Measurements from ENCODE around the gene SSC5D. TPM values are rescaled to one million over a fixed set of nuclear protein-coding genes. Genes with fewer than 3 reads are reported as not detected.

Gene SSC5D
- total RNA-seq, 1 donor from 2014 or later, result 0.81 TPM

DNA sequence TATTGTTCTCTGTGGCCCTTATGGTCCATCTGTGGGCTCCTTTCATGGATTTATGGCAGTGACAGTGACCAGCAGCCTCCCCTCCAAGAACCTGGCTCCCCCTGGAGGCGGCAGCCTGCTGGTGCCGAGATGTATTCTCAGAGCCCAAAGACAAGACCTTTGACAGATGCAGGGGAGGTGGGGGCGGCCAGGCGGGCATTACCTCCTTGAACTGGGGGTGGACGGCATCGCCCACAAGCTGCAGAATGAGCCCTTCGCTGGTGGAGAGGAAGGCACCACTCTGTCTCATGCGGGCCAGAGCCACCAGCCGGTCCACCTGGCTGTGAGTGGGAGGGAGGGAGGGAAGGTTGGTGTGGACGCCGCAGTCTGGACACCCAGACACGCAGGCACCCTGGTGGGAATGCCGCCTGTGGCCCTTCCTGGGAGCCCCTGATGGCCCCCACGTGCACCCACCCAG is 33.4 kb upstream of the SSC5D start:
- no peak for DNase-seq (ENCODE audit: low spot score)
- peak; percentile 24 for ATAC-seq

DNA sequence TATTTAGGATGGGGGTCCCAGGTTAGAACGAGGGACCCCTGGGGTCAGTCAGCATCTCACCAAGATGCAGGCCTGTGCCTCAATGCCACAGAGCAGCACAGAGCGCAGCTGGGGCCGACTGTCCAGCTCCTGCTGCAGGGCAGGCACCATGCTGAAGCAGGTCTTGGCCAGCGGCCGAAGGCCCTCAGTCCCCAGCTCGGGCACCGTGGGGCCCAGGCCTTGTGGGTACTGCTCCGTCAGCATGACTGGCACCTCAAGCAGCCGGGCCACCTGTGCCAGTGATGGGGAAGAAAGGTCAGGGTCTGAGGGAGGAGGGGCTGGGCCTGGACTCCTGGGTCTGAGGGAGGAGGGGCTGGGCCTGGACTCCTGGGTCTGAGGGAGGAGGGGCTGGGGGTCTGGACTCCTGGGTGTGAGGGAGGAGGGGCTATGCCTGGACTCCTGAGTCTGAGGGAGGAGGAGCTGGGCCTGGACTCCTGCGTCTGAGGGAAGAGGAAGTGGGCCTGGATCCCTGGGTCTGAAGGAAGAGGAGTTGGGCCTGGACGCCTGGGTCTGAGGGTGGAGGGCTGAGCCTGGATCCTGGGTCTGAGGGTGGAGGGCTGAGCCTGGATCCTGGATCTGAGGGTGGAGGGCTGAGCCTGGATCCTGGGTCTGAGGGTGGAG is 32.5 kb upstream of the SSC5D start:
- ATAC-seq (no peak), DNase-seq (ENCODE audit: low spot score) (no peak)

DNA sequence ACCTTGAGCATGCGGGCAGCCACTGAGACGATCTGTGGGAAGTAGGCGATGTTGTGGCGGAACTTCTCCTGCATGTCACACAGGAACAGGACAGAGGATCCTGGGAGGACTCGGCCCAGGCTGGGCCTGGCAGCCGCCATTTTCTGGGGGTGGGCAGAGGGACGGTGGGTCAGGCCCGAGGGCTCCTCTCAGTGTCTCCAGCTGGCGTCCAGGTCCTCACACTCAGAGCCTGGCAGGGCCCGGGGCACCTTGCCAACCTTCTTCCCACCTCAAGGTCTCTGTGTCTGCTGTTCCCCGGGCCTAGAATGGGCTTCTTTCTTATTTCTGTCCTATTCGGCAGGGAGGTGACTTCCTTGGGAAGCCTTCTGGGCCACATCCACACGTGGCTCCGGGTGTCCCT is 31.9 kb upstream of the SSC5D start:
- ATAC-seq (no peak), DNase-seq (ENCODE audit: low spot score) (peak; percentile 46)

DNA sequence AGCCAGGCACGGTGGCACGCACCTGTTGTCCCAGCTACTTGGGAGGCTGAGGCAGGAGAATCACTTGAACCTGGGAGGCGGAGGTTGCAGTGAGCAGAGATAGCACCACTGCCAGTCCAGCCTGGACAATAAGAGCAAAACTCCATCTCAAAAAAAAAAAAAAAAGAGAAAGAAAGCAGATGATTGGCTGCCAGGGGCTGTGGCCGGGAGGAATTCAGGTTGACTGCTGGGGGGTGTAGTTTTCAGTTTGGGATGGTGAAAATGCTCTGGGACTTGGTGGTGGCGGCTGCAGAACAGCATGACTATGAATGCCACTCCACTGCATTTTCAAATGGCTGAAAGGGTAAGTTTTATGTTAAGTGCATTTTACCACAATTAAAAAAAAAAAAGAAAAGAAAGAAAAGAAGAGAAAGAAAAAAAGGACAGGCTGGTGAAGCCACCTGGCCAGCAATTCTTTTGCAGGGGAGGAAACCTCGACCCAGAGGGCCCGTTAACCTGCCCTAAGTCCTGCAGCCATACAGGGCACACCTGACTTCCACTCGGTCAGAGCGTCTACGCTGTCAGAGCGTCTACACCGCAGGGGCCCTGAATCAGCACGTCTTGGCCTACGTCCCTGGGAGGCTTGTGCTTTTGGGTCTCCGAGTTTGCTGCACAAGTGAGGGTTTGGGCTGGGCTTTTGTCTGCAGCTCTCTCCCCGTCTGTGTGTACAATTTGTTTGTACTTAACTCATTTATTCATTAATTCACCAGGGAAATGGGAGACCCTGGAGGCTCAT is 30.4 kb upstream of the SSC5D start:
- DNase-seq (ENCODE audit: low spot score), result no peak
- no peak for ATAC-seq

DNA sequence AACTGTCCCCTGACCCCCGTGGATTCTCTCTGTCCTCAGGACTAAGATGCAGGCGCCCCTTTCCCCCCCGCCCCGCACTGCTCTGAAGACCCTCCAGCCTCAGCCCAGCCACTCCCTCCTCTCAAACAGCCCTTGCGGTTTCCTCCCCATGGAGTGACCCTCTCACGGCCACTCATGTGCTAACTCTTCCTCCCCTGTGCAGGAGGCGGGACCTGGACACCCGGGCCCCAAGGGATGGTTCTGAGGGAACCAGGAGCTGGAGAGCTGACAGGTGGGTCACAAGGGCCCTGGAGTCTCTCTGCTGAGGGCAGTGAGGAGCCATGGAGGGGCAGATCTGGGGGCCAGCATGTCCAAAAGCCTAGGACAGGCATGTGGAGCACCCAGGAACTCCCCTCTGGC is 28.7 kb upstream of the SSC5D start:
- DNase-seq (ENCODE audit: low spot score), result peak; percentile 44
- ATAC-seq, result no peak

DNA sequence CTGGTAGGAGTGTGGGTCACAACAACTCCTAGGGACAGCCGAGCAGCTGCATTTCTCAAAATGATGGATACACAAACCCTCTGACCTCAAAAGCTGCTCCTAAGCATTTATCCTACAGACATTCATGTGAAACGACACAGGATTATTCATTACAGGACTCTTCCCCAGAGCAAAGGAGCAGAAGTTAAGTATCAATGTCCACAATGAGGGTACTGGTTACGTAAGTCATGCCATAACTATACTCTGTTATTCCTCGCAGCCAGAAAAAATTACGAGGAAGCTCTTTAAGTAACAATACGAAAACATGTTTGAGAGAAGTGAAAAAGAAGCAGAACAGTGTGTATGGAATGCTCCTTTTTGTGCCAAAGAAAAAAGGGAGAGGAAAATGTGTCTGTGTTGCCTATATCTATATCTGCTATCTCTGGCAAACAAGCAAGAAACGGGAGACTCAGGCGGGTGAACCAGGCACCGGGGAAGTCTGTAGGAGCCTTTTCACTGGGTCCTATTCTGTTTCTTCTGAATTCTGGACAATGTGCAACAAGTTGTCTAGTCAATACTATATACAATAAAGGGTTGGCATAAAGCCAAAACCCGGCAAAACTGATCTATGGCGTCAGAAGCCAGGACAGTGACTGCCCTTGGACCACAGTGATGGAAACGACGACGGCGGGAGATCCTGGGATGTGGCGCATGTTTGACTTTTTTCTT is 28.1 kb upstream of the SSC5D start:
- peak; percentile 46 for DNase-seq (ENCODE audit: low spot score)
- ATAC-seq, result no peak

DNA sequence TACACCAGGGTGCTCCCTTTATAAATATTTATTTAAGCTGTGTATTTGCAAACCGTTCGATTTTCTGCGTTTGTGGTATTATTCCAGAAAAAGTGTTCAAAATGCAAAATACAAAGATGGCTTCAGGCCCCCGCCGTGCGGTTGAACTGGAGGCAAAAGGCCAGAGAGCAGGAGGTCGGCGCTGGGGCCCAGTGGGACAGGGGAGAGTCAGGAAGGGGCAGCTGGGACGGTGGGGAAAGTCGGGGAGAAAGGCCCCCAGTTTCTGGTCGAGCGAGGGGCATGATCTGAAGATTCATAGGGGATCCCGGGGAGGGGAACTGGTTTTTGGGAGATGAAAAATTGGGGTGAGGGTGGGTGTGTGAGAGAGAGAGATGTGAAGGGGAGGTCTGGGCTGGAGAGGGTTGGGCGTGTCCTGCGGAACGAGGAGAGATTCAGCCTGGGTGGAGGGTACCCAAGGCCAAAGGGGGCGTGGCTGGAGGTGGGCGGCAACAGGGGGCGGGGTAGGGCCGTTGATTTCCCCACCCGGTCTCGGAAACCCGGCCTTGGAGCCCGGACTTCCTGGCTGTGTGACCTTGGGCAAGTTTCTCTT is 27.5 kb upstream of the SSC5D start:
- DNase-seq (ENCODE audit: low spot score), result peak; percentile 89
- ATAC-seq, result peak; percentile 74

DNA sequence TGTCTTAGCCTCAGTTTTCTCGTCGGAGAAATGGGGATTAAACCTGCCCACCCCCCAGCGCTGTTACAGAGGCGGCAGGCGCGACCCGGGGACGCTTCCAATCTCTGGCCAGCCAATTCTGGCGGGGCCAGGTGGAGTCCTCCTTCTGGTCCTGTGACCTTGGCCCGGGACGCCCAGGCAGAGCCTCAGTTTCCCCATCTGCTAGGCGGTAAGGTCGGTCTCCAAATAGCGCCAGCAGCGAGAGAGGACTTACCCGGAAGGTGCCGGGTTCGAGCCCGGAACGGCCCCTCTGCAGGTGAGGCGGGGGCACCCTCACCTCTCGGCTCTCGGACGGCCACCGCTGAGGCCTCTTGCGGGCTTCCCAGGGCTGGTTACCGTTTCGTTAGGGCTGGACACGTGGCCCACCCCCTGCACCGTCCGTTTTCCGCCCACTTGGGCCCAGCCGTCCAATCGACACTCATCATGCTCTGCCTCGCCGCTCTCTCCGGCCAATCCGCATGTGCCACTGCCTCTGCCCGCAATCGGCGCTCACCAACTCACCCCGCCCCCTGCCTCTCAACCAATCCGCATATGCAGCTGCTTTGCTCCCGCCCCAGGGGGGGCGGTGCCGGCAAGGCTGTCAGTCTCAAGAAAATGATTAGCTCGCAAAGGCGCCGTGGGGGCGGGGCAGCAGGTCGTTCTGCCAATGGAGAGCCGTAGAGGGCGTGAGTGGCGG is 26.8 kb upstream of the SSC5D start, which contains the start of gene ISOC2:
Gene ISOC2, minus strand, starts transcription at position 384 of the 715 bp plus-strand sequence. CDS start 5,156 bp downstream, outside the sequence.
- peak; percentile 100 for DNase-seq (ENCODE audit: low spot score)

DNA sequence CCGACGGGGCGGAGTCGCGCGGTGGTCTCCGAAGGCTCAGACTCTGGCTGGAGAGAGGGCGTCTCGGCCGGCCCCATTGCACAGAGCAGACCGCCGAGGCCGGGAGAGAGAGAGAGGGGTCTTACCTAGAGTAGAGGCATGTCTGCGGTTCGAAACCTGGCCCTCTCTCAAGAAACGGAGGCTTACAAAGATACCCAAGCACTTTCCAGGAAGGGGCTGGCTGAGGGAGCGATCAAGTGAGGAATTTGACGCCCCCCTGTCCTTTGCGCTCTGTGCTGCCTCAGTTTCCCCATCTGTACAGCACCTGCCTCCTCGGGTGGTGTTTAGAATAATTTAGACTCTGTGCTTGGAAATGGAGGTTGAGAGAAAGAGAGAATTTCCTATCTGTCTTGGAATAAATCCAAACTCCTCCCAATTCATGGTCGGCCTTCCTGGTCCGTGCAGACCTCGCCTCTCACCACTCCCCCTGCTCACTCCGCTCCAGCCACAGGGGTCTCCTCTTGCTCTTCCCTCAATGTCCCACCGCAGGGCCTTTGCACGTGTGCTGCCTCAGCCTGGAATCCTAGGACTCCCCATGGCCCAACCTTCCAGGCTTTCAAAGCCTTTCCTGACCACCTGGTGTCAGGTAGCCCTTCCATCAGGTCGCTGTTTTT is 26.1 kb upstream of the SSC5D start:
- ATAC-seq, result peak; percentile 4
- no peak for DNase-seq (ENCODE audit: low spot score)

More for the DNA sequence above, 26.8 kb upstream of the SSC5D start, which contains the start of gene ISOC2:
- peak; percentile 89 for ATAC-seq

DNA sequence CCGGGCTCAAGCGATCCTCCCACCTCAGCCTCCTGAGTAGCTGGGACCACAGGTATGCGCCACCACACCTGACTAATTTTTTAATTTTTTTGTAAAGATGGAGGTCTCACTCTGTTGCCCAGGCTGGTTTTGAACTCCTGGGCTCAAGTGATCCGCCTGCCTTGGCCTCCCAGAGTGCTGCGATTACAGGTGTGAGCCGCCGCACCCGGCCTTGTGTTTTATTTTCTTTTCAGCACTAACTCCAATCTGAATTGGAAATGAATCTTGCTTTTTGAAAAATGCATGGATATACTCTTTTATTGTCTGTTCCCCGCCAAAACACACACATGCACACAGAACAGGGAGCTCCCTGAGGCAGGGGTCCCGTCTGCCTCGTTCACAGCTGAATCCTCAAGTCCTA is 25.5 kb upstream of the SSC5D start:
- DNase-seq (ENCODE audit: low spot score) (no peak), ATAC-seq (no peak)

DNA sequence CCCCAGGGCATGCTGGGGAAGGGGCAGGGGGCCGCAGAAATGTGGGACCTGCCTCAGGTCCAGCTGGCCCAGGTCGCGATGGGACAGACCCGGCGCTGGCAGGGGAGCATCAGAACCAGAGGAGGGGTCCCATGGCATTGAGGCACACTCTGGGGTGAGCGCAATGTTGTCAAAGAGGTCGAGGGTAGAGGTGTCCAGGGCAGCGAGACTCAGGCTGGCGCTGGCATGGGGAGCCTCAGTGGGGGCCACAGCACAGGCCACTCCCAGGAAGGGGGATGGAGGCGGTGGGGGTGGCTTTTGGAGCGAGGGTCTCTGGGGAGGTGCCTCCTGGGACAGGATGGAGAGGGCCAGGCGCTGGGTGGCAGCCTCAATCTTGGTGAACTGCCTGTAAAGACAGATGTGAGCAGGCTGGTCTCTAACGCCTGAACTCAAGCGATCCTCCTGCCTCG is 24.6 kb upstream of the SSC5D start:
- ATAC-seq (no peak), DNase-seq (ENCODE audit: low spot score) (no peak)

DNA sequence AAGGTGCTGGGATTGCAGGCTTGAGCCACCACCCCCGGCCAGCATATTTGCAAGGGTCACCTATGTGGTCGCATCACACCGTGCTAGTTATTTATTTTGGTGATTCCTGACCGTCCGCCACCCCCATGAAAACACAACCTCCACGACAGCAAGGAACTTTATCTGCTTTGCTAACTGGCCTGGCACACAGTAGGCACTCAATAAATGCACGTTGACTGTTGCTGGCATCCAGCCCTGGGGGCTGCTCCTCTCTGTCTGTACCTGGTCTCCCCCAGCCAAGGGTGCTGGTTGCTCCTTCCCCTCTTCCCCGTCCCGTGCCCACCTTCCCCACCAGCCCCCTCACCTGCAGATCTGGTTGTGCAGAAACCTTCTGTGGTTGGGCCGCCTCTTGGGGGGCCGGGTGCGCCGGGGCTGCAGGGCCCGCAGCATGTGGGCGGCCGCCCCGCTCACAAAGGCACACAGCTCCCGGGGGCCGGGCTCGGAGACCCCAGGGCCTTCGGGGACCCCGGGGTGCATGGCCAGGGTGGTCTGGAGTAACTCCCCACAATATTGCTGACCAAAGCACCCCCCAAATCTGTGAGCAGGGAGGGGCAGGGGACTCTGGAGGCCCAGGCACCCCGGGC is 24.1 kb upstream of the SSC5D start:
- no peak for ATAC-seq
- no peak for DNase-seq (ENCODE audit: low spot score)

DNA sequence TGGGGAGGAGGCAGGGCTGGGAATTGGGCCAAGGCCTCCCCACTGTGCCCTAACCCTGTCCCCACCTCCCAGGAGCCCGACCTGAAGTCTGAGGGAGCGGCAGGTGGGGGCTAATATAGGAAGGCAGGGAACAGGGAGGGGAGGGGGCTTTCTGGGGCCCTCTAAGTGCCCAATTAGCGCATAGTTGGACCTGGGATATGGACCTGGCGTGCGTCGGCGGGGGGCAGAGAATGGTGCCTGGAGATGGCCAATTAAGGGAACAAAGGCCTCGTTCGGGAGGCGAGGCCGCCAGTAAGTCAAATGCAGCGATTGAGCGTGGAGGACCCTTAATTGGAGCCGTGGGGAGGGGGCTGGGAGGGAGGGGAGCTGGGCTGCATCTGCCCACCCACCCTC is 23.6 kb upstream of the SSC5D start, which contains the start of gene C19orf85:
Gene C19orf85, minus strand, starts transcription at position 90 of the 393 bp plus-strand sequence. CDS start 197 bp downstream, outside the sequence.
- ATAC-seq, result no peak
- no peak for DNase-seq (ENCODE audit: low spot score)

DNA sequence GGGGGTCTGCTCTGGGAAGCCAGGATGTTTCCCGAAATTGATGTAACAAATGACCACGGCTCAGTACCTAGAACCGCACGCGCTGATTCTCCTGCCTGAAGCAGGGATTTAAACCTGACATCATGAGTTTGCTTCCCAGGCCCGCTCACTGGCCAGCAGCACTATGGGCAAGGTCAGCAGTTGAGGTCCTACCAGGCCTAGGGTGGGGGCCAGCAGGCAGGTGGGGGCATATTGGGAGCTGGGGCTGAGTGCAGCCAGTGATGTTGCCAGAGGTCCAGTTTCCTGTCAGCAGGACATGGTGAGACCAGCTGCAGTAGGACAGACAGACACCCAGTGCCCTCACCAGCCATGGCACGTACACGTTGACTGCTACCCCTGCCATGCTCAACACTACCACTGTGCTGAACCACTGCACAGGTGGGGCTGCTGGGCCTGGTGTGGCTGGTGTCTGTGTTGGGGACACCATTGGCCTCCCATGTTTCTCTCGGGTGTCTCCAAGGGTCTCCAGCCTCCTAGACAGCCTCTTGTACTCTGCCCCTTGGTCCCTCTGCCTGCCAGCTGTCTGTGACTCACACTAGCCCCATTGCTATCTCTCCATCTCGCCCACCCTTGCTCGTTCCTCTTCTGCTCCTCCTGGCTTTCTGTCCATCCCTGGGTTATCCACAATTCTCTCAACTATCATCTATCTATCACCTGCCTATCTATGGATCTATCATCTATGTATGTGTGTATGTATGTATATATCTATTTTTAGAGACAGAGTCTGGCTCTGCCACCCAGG is 22.6 kb upstream of the SSC5D start:
- ATAC-seq (no peak), DNase-seq (ENCODE audit: low spot score) (no peak)

DNA sequence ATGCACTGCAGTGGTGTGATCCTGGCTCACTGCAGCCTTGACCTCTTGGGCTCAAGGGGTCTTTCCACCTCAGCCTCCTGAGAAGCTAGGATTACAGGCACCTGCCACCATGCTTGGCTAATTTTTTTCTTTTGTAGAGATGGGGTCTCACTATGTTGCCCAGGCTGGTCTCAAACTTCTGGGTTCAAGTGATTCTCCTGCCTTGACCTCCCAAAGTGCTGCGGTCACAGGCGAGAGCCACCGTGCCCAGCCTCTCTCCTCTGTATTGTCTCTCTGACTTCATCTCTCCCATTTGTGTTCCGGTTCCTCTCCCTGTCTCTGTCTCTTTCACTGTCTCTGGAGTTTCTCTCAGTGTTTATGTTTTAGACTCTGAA is 22.0 kb upstream of the SSC5D start:
- DNase-seq (ENCODE audit: low spot score) (no peak), ATAC-seq (no peak)

DNA sequence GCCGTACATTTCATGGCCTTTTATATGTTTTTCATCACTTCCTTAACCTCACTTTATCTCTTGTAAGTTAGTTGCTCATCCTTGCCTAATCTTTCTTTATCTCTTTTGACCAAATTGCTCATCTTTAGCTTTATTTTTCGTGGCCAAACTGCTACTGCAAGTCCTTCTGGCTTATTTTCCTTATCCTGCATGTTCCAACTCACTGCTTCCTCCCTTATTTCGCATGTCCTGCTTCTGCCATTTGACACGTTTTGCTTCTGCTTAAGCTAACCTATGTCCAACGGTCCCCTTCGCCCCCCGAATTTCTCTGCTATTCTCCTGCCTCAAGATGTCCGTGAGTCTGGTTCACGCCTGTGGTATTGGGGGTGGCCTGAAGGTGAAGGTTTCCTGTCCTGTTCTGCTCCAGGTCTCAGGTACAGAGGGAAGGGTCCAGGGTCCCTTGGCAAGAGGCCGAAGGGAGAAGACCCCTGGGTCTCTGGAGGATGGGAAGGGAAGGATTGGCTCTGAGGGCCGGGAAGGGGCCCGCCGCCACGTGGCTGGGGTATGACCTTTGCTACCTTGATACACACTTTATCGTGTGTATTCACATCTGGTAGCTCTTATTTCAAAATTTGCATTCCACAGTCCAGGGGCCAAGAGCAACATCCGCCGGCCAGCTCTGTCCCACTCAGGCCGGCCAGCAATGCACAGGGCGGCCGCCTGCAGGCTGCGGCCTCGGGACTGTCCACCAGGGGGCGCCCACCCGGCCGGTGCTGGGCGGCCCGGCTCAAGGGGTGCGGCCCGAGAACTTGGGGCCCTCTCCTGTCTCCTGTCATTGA is 20.8 kb upstream of the SSC5D start:
- ATAC-seq (peak; percentile 97), DNase-seq (ENCODE audit: low spot score) (peak; percentile 83)

DNA sequence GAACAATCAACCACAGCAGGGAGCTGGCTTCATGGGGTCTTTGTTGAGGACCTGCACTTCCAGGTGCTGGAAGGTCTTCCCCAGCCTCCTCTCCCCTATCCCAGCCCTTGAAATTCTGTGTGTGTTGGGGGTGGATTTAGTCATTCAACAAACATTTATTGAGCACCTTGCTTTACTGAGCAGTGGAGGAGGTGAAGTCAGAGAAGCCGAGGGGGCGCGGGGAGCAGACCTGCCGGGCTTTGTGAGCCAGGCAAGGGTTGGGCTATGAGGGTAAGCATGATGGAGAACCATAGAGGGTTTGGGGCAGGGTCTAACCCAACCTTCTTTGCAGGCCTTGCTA is 20.2 kb upstream of the SSC5D start:
- ATAC-seq (no peak), DNase-seq (ENCODE audit: low spot score) (no peak)

DNA sequence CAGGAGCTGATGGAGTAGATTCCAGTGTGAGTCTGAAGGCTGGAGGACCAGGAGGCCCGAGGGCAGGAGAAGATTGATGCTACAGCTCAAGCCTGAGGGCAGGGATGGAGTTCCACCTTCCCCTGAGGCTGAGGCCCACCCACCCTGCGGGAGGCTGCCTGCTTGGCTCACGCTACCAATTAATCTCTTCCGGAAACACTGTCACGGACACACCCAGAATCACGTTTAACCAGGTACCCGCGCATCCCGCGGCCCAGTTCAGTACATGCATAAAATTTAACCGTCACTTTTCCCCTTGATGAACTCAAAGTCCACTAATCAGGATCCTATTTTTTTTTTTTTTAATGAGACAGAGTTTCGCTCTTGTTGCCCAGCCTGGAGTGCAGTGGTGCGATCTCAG is 17.0 kb upstream of the SSC5D start:
- DNase-seq (ENCODE audit: low spot score) (no peak), ATAC-seq (no peak)

Measured in left lobe of liver (tissue), 2 donors.